ENCODE measurements around the gene ADAMTS13. TPM values are rescaled to one million over a fixed set of nuclear protein-coding genes. Genes with fewer than 3 reads are reported as not detected.

Gene ADAMTS13
- total and polyA plus RNA-seq, 9 of the 15 experiments (the other 6 are each of a cell fraction or from before 2014, with no cell fraction given), result 0.03 to 0.20 (median 0.04) TPM; not detected in 4

DNA sequence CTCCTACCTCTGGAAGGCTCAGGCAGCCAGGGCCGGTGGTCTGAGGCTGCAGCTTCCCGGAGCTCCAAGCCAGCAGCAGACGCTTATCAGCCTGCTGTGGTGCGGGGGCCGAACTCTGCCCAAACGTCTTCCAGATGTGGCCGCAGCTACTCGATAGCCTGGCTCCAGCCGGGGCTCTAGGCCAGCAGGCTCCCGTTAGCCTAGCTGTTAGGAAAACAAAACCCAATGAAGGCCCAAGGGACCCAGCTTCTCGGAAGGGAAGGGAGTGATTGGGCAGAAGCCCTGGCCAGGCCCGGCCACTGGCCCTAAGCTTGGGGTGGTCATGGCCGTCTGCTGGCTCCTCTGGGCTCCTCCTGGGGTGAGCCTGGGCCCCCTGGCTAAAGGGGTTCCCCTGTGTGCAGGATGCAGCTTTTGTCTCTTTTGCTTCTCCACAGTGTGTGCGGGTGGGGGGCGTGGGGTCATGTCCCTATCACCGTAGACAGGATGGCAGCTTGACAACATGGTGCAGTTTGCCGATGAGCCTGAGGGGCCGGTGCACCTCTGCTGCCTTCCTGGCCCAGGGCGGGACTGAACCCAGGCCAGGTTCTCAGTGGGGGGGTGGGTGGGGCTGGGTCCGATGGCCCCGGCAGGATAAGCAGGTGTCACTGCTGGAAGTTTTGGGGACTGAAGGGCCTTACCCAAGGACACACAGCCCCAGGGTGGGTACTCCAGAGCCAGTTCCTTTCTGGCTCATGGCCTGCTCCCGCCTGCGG lies 83.9 kb downstream of the ADAMTS13 start (continued):
- TF ChIP-seq CBFB (CRISPR knock-in tag; IDR thresholded peaks at IDR 0.05) (peak; percentile 64; the same call in 1 of the 2 replicates), ZNF124 (CRISPR knock-in tag; IDR thresholded peaks at IDR 0.05) (no peak), NFYB (IDR thresholded peaks at IDR 0.05; ENCODE audit: extremely low read depth, insufficient read length) (no peak), KLF10 (CRISPR knock-in tag; IDR thresholded peaks at IDR 0.05) (no peak), POLR2B (IDR thresholded peaks at IDR 0.05; ENCODE audit: low read depth, partially characterized antibody) (no peak), HMGN3 (IDR thresholded peaks at IDR 0.05; ENCODE audit: borderline replicate concordance, extremely low read depth, insufficient read length, low read depth, low read length) (peak; percentile 73), PURB (CRISPR knock-in tag; IDR thresholded peaks at IDR 0.05; ENCODE audit: low read depth) (no peak), SMARCE1 (IDR thresholded peaks at IDR 0.05) (peak; percentile 70), HDAC3 (IDR thresholded peaks at IDR 0.05; ENCODE audit: borderline replicate concordance, partially characterized antibody) (no peak), ZNF232 (CRISPR knock-in tag; IDR thresholded peaks at IDR 0.05) (no peak), ZNF133 (CRISPR knock-in tag; IDR thresholded peaks at IDR 0.05) (no peak), CTBP1 (IDR thresholded peaks at IDR 0.05; ENCODE audit: borderline replicate concordance) (0 out of 2 replicates have a peak, but pooled peaks have one; percentile 29), CEBPB (tag; IDR thresholded peaks at IDR 0.05) (no peak), DIDO1 (tag; IDR thresholded peaks at IDR 0.05; ENCODE audit: low read depth) (no peak), ZNF436 (CRISPR knock-in tag; IDR thresholded peaks at IDR 0.05) (no peak), HSF4 (CRISPR knock-in tag; IDR thresholded peaks at IDR 0.05; ENCODE audit: borderline replicate concordance) (no peak), PYGO2 (tag; IDR thresholded peaks at IDR 0.05) (no peak), ARID2 (IDR thresholded peaks at IDR 0.05) (no peak), ZC3H8 (IDR thresholded peaks at IDR 0.05) (no peak)
- TF ChIP-seq, protein P1, sequence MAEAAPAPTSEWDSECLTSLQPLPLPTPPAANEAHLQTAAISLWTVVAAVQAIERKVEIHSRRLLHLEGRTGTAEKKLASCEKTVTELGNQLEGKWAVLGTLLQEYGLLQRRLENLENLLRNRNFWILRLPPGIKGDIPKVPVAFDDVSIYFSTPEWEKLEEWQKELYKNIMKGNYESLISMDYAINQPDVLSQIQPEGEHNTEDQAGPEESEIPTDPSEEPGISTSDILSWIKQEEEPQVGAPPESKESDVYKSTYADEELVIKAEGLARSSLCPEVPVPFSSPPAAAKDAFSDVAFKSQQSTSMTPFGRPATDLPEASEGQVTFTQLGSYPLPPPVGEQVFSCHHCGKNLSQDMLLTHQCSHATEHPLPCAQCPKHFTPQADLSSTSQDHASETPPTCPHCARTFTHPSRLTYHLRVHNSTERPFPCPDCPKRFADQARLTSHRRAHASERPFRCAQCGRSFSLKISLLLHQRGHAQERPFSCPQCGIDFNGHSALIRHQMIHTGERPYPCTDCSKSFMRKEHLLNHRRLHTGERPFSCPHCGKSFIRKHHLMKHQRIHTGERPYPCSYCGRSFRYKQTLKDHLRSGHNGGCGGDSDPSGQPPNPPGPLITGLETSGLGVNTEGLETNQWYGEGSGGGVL (CRISPR knock-in tag; IDR thresholded peaks at IDR 0.05), result no peak
- TF ChIP-seq, protein P2, sequence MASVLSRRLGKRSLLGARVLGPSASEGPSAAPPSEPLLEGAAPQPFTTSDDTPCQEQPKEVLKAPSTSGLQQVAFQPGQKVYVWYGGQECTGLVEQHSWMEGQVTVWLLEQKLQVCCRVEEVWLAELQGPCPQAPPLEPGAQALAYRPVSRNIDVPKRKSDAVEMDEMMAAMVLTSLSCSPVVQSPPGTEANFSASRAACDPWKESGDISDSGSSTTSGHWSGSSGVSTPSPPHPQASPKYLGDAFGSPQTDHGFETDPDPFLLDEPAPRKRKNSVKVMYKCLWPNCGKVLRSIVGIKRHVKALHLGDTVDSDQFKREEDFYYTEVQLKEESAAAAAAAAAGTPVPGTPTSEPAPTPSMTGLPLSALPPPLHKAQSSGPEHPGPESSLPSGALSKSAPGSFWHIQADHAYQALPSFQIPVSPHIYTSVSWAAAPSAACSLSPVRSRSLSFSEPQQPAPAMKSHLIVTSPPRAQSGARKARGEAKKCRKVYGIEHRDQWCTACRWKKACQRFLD (CRISPR knock-in tag; IDR thresholded peaks at IDR 0.05), result peak; percentile 54; the same call in 1 of the 2 replicates
- TF ChIP-seq, protein P3, sequence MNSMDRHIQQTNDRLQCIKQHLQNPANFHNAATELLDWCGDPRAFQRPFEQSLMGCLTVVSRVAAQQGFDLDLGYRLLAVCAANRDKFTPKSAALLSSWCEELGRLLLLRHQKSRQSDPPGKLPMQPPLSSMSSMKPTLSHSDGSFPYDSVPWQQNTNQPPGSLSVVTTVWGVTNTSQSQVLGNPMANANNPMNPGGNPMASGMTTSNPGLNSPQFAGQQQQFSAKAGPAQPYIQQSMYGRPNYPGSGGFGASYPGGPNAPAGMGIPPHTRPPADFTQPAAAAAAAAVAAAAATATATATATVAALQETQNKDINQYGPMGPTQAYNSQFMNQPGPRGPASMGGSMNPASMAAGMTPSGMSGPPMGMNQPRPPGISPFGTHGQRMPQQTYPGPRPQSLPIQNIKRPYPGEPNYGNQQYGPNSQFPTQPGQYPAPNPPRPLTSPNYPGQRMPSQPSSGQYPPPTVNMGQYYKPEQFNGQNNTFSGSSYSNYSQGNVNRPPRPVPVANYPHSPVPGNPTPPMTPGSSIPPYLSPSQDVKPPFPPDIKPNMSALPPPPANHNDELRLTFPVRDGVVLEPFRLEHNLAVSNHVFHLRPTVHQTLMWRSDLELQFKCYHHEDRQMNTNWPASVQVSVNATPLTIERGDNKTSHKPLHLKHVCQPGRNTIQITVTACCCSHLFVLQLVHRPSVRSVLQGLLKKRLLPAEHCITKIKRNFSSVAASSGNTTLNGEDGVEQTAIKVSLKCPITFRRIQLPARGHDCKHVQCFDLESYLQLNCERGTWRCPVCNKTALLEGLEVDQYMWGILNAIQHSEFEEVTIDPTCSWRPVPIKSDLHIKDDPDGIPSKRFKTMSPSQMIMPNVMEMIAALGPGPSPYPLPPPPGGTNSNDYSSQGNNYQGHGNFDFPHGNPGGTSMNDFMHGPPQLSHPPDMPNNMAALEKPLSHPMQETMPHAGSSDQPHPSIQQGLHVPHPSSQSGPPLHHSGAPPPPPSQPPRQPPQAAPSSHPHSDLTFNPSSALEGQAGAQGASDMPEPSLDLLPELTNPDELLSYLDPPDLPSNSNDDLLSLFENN (IDR thresholded peaks at IDR 0.05; ENCODE audit: low read depth in 2 of 2, low read length in 2 of 2), result peak in 1 of 2 experiments; percentile 71; a peak in 2 of 4 replicates
